Fibroblast of skin of left biceps (primary cell): Measurements from ENCODE around the gene ZNF174.

Experiments used
- DNase-seq, 2 experiments: peaks; one replicate each; pipeline ENCODE4 v3.0.0-alpha.2; 2013; ENCODE audit warnings: low read depth in 2 of 2

ZNF174 gene

GRCh38 chr16:3443108-3444031 is 42.4 kb downstream of the ZNF174 start, which contains the start of the genes NAA60 and ZNF597:
NAA60 (plus strand) TSS chr16:3443680; CDS start chr16:3476228, 32,548 bp downstream.
ZNF597 (minus strand) TSS chr16:3443504; CDS start chr16:3443153, 351 bp downstream.
- peak; percentile 82 to 83 for DNase-seq

DNA sequence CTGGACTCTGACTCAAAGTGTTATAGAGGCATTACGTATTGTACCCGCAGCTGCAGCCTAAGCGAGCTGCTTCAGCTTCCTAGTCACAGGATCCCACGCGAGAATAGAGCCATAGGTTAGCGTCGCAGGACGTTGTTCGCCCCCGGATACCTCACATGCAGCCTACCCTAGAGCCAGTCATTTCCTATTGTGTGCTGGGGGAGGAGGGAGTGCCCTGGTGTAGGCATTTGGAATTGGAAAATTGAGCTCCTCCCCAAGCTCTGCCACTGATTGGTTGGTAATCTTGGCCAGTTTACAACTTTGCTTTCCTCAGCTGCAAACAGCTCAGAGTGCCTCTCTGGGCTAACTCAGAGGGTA is 43.0 kb downstream of the ZNF174 start:
- DNase-seq = no peak

DNA sequence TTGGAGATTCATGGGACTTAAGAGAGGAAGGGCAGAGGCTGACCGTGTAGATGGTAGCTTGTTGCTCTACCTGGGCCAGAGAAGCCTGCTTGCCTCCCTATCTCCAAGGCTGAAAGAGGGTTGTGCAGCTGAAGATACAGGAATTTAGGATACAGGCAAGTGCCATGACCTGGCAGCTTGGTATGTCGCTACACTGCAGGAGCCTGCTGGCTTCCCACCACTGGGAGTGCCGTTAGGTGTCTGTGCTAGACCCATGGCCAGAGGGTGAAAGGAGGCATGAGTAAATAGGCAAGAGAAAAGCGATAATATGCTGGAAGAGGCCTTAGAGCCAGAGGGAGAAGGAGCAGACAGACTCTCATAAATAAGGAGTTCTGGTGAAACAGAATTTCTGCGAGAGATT is 53.1 kb downstream of the ZNF174 start:
- DNase-seq = no peak

GRCh38 chr16:3454631-3455147 is 53.7 kb downstream of the ZNF174 start:
- DNase-seq = no peak

GRCh38 chr16:3457434-3458252 is 56.6 kb downstream of the ZNF174 start:
- peak; percentile 69 to 73 for DNase-seq

GRCh38 chr16:3458278-3458851 is 57.4 kb downstream of the ZNF174 start:
- DNase-seq = no peak

DNA sequence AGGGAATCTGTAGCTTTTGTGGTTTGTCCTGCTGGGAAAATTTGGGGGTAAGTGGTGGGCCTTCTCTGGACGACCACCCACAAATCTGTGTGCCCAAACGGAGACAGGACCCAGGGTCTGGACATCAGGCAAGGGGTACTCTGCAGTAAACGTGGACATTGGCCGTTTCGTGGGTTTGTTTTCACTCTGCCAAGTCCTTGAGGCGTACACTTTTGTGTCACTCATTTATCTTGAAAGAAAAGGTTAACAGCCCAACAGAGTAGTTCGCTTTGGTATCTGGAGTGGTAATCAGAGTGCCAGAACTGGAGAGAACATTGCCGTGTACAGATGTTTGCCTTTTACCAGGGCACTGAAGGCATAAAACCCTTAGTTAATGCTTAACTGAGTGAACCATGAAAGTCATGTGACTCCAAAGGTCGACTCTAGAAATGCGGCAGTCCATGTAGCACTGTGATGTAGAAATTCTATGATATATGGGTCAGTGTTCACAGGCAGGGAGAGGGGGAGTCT is 57.9 kb downstream of the ZNF174 start:
- DNase-seq = no peak
